Inferior parietal cortex (tissue), 1 donor: ENCODE measurements around the gene WFS1.

Source experiments
- DNase-seq: peaks from one replicate; pipeline ENCODE4 v3.0.0-alpha.2; 2016; ENCODE audit errors: extremely low spot score

The WFS1 gene

DNA sequence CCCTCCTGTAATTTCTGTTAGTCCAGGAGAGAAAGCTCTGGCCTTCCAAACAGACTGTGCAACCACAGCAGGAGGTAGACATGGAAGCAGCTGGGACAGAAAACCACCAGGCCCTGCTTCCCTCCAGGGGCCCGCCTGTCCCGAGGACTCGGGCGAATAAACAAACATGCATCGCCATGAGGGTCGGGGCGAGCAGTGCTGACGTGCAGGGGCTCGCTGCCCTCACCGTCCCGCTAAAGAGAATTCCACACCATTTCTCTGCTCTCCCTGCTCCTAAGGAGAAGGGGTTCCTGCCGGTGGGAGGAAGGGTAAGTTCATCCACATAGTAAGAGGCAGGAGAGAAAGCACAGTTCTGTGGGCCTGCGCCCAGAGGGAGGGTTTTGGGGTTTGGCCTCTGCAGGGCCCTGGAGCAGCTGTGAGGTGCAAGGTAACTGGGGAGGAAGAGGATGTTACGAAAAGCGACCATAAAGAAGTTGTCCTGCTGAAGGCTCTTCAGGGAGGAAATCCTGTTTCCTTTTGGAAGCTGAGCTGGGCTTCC, 54.9 kb downstream of the WFS1 start:
- no peak for DNase-seq

DNA sequence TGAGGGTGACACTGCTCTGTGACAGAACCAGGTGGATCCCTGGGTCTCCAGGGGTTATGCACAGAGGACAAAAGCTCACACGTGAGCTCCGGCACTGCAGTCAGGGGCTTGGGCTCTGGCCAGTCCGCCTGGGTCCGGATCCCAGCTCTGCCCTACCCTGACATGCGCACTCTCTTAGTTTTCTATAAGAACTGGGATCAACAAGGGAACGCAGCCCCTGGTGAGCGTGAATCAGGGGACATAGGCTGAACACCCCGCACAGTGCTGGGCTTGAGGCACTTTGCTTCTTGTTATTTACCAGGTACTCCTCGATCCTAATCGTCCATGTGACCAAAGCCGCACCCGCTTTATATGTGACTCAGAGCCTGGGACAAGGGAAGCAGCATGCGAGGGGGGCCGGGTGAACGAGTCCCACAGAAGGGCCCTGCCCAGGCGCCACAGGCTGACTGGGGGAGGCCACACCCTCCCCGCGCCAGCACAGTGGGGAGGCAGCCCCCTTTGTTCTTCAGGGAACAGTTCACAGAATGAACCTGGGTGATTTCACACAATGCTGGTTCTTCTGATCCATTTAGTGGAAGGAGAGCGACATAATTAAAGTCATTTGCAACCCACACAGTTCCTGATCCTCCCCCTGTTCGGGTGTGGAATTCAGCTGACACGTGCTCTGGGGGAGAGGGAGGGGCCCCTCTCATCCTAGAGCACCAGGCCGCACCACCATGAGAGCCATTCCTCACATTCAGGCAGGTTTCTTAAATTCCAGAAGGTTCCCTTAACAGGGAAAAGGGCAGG, 55.5 kb downstream of the WFS1 start:
- DNase-seq = no peak

DNA sequence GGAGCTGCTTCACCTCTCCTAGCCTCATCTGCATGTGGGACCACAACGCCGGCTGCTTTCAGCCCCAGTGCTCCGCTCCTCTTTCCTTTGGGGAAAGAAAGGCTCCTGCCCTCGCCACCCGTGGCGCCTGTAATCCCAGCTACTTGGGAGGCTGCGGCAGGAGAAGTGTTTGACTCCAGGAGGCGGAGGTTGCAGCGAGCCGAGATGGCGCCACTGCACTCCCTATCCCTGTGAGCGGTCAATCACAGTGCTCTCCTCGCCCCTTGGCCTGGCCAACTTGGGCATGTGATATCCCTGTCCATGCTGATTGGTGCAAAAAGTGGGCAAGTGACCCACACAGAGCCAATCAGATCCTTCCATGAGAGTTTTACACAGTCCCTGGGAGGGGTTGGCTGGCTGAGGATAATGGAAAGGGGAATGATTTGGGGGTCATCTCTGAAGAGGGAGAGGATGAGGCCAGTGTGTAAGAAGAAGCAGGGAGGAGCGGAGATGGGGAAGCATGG, 56.2 kb downstream of the WFS1 start:
- no peak for DNase-seq

DNA sequence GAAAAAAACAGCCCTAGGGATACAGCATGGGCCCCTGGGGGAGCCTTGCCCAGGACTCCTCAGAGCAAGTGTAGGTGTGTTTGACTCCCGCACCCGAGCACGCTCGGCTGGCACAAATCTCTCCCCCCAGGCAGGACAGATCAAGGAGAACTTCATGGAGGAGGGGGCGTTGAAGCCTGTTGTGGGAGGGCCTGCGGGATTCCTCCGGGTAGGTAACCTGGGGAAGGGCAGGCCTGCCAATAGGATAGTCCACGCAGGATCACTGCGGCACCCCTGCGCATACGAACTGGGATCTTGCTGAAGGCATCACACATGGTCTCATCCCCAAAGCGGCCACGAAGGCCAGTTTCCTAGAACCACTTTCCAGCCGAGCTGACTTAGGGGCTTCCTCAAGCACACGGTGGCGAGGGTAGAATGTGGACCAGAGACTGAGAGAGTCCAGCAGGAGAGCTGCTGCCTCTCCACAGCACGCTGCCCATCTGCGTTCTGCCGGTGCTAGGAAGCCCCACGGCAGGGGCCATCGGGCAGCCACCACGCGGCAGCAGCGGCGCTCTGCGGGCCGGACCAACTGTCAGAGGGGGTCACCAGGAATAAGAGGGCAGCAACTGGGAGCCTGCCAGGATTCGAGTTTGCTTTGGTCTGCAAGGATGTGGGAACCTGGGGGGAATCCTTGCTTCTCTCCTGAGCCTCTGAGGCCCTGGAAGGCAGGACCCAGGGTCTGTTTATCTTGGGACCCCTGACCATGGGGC, 56.8 kb downstream of the WFS1 start:
- DNase-seq = no peak

DNA sequence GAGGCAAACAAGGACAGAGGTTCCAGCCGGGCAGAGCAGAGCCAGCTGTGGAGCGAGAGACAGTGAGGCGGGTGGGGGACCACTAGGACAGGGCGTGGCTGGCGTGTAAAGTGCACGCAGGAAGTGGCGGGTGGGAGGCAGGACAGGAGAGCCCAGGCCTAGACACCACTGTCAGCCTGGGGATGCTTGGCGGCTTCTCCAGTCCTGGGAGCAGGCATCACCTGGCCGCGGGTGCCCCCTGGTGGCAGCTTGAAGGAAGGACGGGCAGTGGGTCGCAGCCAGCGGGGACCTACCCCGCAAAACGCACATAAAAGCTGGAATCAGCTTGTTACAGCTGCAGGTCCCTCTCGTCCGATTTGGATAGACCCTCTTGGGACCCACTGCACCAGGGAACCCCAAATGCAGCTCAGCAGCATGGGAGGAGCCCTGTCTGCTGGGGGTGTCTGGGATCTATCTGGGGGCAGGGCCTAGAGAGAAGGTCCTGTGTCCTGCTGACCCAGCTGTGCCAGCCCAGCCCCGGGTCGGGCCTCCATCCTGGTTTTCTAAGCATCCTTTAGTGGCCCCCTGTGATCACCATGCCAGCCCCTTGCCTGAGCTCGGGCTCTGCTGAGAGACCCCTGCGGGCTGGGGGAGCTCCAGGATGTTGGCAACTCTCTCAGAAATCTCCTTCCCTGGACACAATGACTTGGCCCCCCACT, 57.7 kb downstream of the WFS1 start:
- DNase-seq = peak; percentile 83

DNA sequence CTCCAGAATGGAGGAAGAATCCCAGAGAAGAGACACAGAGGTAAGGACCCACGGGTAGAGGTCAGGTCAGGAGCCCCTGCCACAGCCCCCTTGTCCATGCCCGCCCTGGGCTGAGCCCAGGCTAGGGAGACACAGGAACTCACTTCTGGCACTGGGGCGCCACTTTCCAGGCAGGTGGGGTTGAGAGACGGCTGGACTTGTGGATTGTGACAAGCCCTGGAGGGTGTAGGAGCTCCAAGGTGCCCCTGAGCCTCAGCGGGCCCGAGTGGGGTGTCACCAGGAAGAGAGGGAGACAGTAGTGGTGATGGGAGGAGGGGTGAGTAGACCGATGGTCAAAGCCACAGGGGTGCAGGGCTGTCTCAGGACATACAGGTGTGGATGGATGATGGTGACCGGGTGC, 58.9 kb downstream of the WFS1 start:
- no peak for DNase-seq

DNA sequence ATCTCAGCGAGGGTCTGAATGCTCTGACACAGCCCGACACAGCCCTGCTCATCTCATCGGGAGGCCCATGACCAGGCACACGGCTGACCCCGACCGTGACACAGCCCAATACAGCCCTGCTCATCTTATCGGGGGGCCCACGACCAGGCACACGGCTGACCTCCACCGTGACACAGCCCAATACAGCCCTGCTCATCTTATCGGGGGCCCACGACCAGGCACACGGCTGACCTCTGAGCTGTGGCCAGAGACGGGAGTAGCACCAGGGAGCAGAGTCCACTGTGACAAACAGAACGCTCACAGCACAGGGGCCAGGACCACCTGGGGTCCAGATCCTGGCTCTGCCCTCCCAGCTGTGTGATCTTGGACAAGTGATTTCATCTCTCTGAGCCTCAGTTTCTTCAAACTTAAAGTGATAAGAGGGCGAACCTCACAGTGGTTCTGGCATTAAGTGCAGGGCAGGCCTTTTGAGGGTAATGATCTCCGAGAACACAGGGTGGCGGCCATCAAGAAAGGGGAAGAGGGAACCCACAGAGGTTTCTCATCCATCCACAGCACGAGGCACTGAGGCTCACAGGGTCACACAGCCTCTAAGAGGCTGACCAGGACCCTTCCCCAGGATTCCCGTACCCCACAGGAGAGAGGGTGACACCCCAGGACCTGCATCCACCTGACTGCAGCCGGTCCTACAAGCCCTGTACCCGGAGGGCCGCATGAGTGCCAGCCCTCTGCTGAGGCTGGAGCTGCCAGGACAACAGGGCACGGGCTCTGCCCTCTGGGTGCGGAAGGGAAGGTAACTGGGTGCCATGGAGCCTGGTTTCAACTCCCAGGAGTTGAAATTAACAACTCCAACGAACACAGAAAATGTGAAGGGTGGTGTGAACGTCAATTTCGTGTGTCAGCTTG, 60.1 kb downstream of the WFS1 start:
- DNase-seq = no peak

DNA sequence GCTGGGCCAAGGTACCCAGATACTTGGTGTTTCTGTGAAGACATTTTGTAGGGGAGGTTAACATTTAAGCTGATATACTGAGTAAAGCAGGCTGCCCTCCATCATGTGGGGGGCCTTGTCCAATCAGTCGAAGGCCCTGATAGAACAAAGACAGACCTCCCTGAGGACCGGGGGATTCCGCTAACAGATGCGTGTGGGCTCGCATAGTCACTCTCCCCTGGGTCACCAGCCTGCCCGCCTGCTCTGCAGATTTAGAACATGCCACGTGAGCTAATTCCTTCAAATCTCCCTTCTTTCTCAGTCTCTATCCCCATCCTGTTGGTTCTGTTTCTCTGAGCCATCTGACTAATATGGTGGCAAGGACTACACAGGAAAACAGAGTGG, 60.7 kb downstream of the WFS1 start:
- no peak for DNase-seq

DNA sequence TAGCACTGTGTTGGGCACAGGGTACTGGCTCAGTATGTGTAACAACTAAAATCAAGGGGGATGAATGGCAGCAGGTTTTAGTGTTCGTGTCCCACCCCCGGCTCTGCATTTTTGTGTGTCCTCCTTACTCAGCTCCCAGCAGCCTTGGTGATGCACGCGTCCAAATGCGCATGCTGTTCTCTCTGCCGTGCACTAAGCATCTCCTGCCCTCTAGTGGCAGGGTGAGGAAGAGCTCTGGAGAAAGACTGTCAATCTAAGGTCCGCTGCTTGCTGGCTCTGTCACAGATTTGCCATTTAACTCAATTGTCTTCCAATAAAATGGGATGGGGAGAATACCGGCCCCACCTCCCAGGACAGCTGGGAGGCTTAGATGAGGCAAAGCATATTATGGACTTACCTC, 61.4 kb downstream of the WFS1 start:
- DNase-seq = peak; percentile 38

DNA sequence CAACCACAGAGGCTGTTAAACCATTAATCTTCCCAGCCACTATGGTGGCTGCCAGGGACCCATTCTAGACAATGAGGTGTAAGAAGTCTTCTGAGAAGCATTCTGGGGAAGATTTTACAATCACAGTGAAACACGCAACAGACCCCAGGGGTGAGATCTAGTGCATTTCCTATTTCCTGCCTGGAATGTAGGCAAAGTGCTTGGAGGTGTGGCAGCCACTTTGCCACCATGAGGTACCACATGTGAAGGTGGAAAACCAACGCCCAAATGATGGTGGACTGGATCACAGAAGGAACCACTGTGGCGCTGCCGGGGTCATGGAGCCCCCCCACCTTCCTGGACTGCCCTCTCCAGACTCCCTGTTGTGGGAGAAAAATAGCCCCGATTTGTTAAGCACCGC, 61.8 kb downstream of the WFS1 start:
- no peak for DNase-seq

DNA sequence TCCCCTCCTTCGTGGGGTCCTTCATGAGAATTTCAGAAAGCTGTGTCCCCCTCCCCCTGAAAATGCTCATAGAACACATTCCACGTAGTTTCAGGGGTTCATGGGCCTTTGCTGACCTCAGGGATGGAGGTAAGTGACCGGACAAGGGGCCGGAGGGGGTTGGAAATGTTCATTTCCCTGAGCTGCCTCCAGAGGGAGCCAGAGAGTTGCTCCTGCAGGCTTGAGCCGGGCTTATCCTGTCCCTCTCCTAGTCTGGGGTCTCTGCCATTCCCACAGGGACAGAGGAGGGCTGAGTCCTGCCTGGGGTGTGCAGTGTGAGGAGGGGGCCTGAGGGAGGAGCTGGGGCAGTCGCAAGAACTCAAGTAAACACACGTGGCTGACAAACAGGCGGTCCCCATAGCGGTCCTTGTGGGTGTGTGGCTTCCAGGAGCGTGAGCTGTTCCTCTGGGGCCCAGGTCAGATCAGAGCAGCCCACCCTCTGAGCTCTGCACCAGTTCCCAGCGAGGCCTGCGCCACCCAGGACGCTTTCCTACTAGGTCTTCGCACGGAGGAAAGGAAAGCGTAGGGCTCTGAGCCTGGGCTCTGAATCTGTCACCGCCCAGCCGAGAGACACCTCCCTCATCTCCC, 62.5 kb downstream of the WFS1 start:
- peak; percentile 31 for DNase-seq

DNA sequence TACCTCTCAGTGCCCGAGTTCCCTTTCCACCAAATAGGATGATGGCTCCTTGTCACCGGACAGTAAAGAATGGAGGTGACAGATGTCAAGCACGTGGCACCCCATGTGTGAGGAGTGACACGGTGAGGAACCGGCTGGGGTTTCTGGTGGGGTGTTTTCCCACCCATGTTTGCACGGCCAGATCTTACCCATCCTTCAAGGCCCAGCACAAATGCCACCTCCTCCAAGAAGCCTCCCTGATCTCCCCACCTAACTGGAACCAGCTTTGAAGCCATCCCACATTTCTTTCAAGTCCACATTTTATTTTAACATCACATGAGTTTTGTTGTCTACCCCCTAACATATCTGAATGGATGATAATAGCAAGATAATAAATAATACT, 63.0 kb downstream of the WFS1 start:
- DNase-seq = no peak

DNA sequence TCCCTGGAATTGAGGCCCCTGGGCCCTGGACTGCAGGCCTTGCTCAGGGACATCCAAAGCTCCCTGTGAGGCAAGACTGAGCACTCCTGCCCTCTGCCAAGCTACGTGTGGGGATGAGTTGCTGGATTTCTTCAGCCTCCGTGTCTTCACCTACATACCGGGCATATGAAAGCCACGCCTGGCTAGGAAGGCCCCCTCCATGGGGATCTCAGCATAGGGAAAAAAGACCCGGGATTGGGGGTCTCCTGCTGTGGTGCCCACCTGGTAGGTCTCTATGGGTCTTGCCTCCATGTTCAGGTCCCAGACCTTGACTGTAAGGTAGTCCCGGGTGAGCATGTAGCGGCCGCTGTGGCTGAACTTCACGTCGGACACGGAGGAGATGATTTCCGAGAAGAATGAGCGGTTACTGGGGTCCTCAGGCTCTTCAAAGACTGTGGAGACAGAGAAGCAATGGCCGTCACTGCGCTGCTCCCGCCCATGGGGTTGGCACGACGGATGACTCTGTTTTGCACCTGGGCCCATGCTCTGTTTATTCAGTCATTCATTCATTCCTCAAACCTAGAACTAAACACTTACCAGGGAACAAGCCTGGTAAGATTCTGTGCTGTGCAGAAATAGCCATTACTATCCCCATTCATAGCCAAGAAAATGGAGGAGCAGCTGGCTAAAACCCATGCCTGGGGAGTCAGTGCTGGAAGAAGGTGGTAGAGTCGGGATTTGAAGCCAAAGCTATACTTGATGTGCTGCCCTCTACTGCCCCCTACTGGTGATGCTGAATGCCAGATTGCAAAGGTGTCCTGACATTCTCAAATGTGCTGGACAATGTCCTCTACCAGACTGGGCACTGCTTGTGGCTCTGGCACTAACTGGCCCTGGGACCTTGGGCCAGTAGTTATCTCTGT, 63.9 kb downstream of the WFS1 start:
- no peak for DNase-seq

DNA sequence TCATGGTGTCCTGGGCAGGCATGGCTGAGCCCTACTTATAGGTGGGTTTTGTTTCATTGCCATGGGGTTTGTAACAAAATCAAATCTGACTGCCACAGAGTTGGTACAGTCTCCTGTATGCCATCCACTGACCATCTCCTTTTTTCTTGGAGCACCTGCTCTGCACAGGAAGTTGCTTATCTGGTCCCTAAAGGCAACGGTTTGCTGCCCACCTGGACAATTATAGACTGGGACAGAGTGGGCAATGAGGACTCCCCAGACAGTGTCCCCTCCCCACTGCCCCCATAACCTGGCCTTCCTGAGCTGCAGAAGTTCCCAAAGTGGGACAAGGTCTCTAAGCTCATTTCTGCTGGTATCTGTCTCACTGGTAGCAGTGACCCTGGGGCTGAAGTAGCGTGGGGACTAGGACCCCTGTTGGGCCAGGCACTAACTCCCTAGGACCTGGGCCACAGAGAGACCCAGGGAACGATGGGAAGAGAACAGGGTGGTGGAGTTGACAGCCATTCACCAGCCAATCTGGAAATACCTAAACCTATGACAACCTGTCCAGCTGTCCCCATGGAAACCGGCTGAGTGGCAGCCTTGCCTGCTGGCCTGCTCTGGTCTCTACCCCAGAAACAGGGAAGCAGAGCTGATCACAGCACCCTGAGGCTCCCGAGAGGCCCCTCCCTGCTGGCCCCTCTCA, 64.7 kb downstream of the WFS1 start:
- DNase-seq = no peak

DNA sequence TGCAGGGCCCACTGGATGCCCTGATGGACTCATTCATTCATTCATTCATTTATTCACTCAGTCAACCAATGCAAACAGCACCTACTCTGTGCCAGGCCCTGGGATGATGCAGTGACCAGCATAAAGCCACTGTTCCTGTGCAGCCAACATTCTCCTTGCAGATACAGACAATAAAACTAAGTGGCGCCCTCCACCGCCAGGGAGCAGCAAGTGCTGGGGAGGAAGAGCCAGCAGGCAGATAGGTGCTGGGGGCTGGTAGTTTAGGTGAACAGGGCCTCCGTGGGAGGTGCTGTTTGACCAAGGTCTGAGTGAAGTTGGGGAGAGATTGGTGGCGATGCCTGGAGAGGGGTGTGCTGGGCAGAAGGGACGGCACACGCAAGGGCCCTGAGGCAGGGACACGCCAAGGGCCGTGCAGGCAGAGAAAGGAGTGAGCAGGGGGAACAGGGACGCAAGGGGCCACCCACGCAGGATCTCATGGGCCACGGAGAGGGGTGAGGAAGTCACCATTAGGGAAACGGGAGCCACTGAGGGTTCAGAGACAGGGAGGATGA, 65.5 kb downstream of the WFS1 start:
- DNase-seq = no peak

DNA sequence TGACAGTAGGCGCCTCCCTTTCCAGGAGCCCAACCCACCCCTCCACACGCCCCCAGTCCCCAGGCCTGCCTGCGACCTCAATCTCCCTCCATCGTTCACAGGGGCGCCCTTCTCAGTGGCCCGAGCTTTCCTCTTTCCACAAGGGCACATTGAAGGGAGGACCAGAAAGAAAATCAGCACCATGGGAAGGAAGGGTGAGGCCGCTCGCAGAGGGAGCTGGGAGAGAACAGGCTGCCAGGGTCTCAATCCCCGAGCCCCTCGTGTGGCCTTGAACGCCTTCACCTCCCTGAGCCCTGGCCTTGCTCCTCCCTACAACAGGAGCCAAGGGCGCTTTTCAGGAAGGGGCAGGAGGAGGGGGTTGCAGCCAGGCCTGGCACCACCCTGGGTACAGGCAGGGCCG, 66.5 kb downstream of the WFS1 start:
- DNase-seq = no peak

DNA sequence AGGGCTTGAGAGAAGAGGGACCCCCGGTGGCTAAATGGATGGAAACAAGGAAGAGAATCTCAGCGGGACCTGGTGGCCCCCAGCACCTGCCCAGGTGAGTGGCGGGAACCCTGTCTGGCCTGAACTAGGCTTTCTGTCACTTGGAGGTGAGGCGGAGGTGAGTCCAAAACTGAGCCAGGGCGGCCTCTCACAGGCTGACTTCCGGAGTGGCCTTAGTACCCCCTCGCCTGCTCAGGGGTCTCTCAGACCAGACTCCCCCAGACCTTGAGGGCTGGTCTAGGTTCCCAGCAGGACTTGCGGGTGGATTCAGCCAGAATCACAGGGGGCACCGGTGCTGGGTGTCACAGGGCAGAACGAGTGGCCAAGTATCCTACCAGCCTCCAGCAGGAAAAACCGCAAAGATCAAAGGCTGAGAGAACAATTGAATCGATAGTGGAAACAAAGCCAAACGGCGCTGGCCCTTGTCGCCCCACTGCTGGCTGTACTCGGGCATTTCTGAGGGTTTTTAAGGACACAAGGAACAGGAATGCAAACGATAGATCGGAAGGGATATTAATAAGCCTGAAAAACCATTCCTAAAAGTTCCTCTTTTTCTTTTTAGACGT, 67.8 kb downstream of the WFS1 start:
- no peak for DNase-seq

DNA sequence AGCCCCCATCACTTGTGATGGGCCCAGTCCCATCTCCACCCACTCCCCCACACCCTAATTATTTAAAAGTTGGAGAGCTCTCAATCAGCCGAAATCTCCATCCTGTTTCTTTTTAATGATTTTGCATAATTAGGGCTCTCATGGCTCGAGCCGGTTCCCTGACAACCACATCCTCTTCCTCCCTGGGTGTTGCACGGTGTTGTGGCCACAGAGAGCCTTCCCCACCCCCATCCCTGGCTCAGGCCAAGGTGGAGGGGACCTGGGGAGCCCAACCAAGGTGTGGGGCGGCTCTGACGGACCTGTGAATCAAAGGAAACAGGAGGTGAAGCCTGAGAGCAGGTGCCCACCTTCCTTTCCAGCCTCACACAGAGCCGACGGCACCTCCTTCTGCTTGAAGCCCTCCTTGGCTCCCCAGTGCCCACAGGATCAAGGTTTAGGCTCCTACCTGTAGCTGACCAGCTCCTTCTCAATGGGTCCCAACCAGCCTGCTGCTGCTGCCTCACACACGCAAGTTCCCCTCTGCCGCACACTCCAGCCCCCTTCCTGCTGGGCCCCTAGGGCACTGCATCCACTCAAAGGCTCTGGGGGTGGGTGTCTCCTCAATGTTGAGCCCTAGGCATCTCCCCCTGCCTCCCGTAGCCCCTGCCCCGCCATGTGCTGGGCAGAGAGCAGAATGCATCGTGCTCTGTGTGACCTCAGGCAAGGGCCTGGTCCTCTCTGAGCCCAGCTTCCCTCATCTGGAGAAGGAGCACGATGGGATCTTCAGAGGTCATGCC, 68.7 kb downstream of the WFS1 start:
- DNase-seq = no peak
